ENCODE results near the gene ERC1.

Gene ERC1

GRCh38 chr12:1343422-1343821, 352.4 kb downstream of the ERC1 start:
- H3K27ac ChIP-seq, result no peak overlapping the region
- TF ChIP-seq CTCF (conservative IDR thresholded peaks at IDR 0.05; ENCODE audit: low read depth), result no peak
- ChIA-PET POLR2A (ENCODE audit: low non-redundant PET) (no interaction called here), CTCF (interaction anchor here (0.6 kb wide), 2 partner anchors 394 to 531 kb away, joined by 3 to 6 read pairs; partner anchors contain the start of gene RAD52)
- no peak for DNase-seq (ENCODE audit: low spot score)

GRCh38 chr12:1344245-1344644, 353.2 kb downstream of the ERC1 start:
- TF ChIP-seq CTCF (conservative IDR thresholded peaks at IDR 0.05; ENCODE audit: low read depth), result no peak
- ChIA-PET POLR2A (ENCODE audit: low non-redundant PET) (no interaction called here), CTCF (interaction anchor here (0.6 kb wide), 1 partner anchor 395 kb away, joined by 6 read pairs; the partner anchor contains the start of gene RAD52)
- no peak overlapping the region for H3K27ac ChIP-seq
- DNase-seq (ENCODE audit: low spot score), result no peak

GRCh38 chr12:1346126-1346525, 355.1 kb downstream of the ERC1 start:
- no peak for DNase-seq (ENCODE audit: low spot score)
- H3K27ac ChIP-seq, result no peak overlapping the region
- ChIA-PET CTCF (no interaction called here), POLR2A (ENCODE audit: low non-redundant PET) (no interaction called here)
- TF ChIP-seq CTCF (conservative IDR thresholded peaks at IDR 0.05; ENCODE audit: low read depth), result no peak

- no peak for TF ChIP-seq CTCF (conservative IDR thresholded peaks at IDR 0.05; ENCODE audit: low read depth)
- ChIA-PET CTCF (no interaction called here), POLR2A (ENCODE audit: low non-redundant PET) (no interaction called here)
- no peak overlapping the region for H3K27ac ChIP-seq
- DNase-seq (ENCODE audit: low spot score), result no peak
Measured at GRCh38 chr12:1347294-1347693, 356.3 kb downstream of the ERC1 start.

- CTCF ChIA-PET, result interaction anchor here (0.6 kb wide), 1 partner anchor 50 kb away, joined by 5 read pairs; no protein-coding TSS in a partner anchor
- POLR2A ChIA-PET (ENCODE audit: low non-redundant PET), result no interaction called here
- H3K27ac ChIP-seq, result no peak overlapping the region
- no peak for DNase-seq (ENCODE audit: low spot score)
- TF ChIP-seq CTCF (conservative IDR thresholded peaks at IDR 0.05; ENCODE audit: low read depth), result no peak
Measured at GRCh38 chr12:1348606-1349005, 357.6 kb downstream of the ERC1 start.

GRCh38 chr12:1350055-1350933, 359.3 kb downstream of the ERC1 start:
- TF ChIP-seq CTCF (conservative IDR thresholded peaks at IDR 0.05; ENCODE audit: low read depth), result no peak
- ChIA-PET CTCF (no interaction called here), POLR2A (ENCODE audit: low non-redundant PET) (no interaction called here)
- peak; percentile 59 for DNase-seq (ENCODE audit: low spot score)
- no peak overlapping the region for H3K27ac ChIP-seq

All from RWPE1 (cell line).